Activated CD4-positive, alpha-beta T cell treated with anti-CD3 and anti-CD28 coated beads for 36 hours (primary cell): ENCODE measurements around the gene PTPN18. TPM values are rescaled to one million over a fixed set of nuclear protein-coding genes. Genes with fewer than 3 reads are reported as not detected.

Experiments used
- ATAC-seq: fragments of 200-7000 bp; cut with Tn5 transposase; one replicate; pipeline ENCODE4 v1.10.0; 2021; ENCODE audit warnings: mild to moderate bottlenecking, moderate library complexity
- CTCF ChIA-PET: fragments of 350-600 bp; sonication (Branson Sonifier 250); formaldehyde crosslinking; loops from one replicate; lab custom pipeline; 2021; ENCODE audit warnings: antibody characterized with exemption; lab: Charles Lee
- POLR2A ChIA-PET: fragments of 350-600 bp; sonication (Branson Sonifier 250); formaldehyde crosslinking; loops from one replicate; lab custom pipeline; 2021; ENCODE audit warnings: antibody characterized with exemption, inconsistent platforms; lab: Charles Lee
- DNase-seq: peaks from one replicate; pipeline ENCODE4 v3.0.0-alpha.2; 2020
- H3K27ac Mint-ChIP-seq: one replicate; pipeline ENCODE4 v1.8.0; 2021; ENCODE audit warnings: mixed read lengths
- H3K27me3 Mint-ChIP-seq: one replicate; pipeline ENCODE4 v1.8.0; 2021; ENCODE audit warnings: mixed read lengths
- H3K36me3 Mint-ChIP-seq: one replicate; pipeline ENCODE4 v1.8.0; 2021; ENCODE audit warnings: low read depth, mixed read lengths
- H3K4me1 Mint-ChIP-seq: one replicate; pipeline ENCODE4 v1.8.0; 2021; ENCODE audit warnings: mixed read lengths
- H3K4me3 Mint-ChIP-seq: one replicate; pipeline ENCODE4 v1.8.0; 2021; ENCODE audit warnings: mild to moderate bottlenecking, moderate library complexity, mixed read lengths
- H3K9me3 Mint-ChIP-seq: one replicate; pipeline ENCODE4 v1.8.0; 2021; ENCODE audit warnings: low read depth, mixed read lengths
- intact Hi-C, 2 experiments: fragments of 100-400 bp; cut with DNase I in 1 of 2; cut with micrococcal nuclease in 1 of 2; formaldehyde crosslinking; loops; one replicate each; pipeline versions ENCODE4 v1.14.2 to v1.15.1; 2022 to 2024; cut with DNase I, micrococcal nuclease
- total RNA-seq, 2 experiments: library from RNA; stranded (reverse); gene quantifications; one replicate each; pipeline ENCODE4 v1.2.3, GENCODE V29; 2021

Gene PTPN18
- total RNA-seq, 2 experiments from 2014 or later = 41.6 to 49.3 TPM

DNA sequence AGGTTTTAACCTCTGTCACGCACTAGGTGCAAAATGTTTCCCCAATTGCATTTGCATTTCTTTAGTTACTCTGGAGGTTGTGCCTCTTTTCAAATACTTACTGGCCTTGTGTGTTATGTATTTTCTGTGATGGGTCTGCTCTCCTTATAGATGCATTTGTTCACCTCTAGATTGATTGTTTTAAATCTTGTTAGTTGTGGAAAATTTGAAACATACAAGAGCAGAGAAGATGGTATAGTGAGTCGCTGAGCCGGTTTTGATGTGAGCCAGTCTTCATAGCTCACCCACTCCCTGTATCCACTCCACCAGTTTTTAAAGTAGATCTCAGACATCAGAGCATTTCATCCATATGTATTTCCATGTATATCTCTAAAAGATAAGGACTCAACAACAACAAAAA is 6.7 kb upstream of the PTPN18 start:
- Mint-ChIP-seq H3K4me3 (no peak overlapping the region), H3K27ac (no peak overlapping the region), H3K27me3 (no peaks in the 10 kb centered on the region), H3K36me3 (peaks cover 56% of the 10 kb centered on the region), H3K9me3 (no peaks in the 10 kb centered on the region), H3K4me1 (peaks cover 27% of the 10 kb centered on the region)
- peak; percentile 59 for ATAC-seq
- POLR2A ChIA-PET = no interaction called here
- intact Hi-C loops = loop anchor here in 1 of 2 experiments (10.0 kb wide), 1 partner anchor 476 kb away; no protein-coding TSS in a partner anchor
- DNase-seq = no peak
- CTCF ChIA-PET = interaction anchor here (1.0 kb wide), 1 partner anchor 24 kb away, joined by 4 read pairs; no protein-coding TSS in a partner anchor

DNA sequence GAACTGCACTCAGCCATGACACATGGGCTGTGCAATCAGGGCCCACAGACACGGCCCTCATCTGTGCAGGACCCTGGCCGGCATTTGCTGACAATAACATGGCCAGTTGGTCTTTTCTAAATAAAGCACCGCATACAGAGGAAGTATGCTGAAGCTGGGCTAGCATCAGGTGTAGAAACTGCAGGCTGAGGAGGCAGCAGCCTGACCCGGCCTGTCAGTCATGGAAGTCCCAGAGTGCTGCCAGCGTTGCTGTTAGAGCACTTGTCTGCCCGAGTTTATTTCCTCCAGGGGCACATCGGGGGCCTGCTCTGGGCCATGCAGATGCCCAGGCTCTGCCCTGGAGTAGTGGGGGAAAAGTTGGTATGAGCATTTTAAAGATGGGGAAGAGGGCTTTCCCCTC is 4.1 kb upstream of the PTPN18 start:
- intact Hi-C loops = no loop called here
- POLR2A ChIA-PET = no interaction called here
- Mint-ChIP-seq H3K27me3 (no peaks in the 10 kb centered on the region), H3K4me1 (peaks cover 18% of the 10 kb centered on the region), H3K4me3 (no peak overlapping the region), H3K27ac (no peak overlapping the region), H3K9me3 (no peaks in the 10 kb centered on the region), H3K36me3 (peaks cover 34% of the 10 kb centered on the region)
- DNase-seq (no peak), ATAC-seq (no peak)
- CTCF ChIA-PET = interaction anchor here (1.0 to 1.1 kb wide), 2 partner anchors 21 to 39 kb away, joined by 3 read pairs; no protein-coding TSS in a partner anchor

DNA sequence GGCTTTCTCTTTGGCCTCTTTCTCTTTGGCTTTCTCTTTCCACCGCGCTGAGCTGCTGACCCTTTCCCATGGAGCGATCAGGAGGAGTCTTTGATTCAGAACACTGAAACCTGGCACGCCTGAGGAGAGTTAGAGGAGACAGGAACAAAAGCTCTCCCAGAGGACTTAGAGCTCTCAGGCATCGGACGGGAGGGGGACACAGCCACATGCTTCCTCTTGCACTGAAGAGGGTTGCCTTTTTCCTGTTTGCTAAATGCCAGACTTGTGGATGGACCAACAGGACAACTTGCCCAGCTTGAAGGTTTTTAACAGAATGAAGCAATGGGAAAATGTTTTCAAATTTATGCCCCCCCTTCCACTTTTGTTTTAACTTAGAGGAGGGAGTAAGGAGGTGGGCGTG is 3.6 kb upstream of the PTPN18 start:
- H3K27ac Mint-ChIP-seq = no peak overlapping the region
- no peak for ATAC-seq
- intact Hi-C loops = no loop called here
- ChIA-PET CTCF (interaction anchor here (1.0 to 1.1 kb wide), 2 partner anchors 21 to 39 kb away, joined by 3 read pairs; no protein-coding TSS in a partner anchor), POLR2A (no interaction called here)
- H3K4me1 Mint-ChIP-seq = peaks cover 17% of the 10 kb centered on the region
- H3K27me3 Mint-ChIP-seq = no peaks in the 10 kb centered on the region
- no peak overlapping the region for H3K4me3 Mint-ChIP-seq
- H3K36me3 Mint-ChIP-seq = peaks cover 29% of the 10 kb centered on the region
- no peaks in the 10 kb centered on the region for H3K9me3 Mint-ChIP-seq
- DNase-seq = no peak

DNA sequence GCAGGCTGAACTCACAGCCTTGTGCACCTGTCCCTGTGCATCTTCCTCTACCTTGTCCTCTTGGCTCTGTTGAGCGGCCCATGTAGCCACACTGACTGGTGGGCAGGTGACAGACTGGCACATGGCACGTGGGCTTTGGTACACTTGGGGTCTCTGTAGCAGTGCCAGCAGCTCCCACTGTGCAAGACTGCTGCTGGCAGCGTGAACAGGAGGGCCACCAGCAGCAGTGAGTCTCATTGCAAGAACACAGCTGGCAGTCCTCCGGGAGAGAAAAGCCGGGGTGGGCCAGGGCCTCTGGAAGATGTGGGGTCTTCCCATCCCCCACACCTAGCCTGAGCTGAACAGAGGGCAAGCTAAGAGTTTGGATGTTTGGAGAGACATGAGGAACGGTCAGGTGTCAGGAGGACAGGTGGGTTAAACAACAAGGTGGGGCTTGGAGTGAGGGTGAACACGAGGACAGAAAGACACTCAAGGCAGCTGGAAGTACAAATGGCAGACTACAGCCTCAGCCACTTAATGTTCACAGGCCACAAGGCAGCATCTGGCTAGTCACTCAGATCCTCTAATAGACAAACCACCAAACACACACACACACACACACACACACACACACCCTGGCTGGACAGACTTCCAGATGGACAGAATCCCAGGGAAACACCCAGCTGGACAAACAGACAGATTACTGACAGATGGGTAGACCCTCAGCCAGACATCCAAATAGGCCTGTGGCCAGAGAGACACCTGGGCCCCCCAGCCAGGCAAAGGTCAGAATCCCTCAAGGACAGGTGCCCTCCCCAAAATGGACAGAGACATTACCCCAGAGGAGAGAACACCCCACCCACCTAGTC is 2.3 kb upstream of the PTPN18 start:
- H3K4me3 Mint-ChIP-seq = no peak overlapping the region
- intact Hi-C loops = loop anchor here in 1 of 2 experiments (1.0 kb wide), 1 partner anchor 25 kb away; no protein-coding TSS in a partner anchor
- H3K9me3 Mint-ChIP-seq = no peaks in the 10 kb centered on the region
- DNase-seq (no peak), ATAC-seq (no peak)
- peaks cover 17% of the 10 kb centered on the region for H3K36me3 Mint-ChIP-seq
- ChIA-PET CTCF (interaction anchor here (0.6 to 1.5 kb wide), 4 partner anchors 13 to 41 kb away, joined by 3 to 5 read pairs (median 4); no protein-coding TSS in a partner anchor), POLR2A (interaction anchor here (1.1 to 1.2 kb wide), 2 partner anchors 10 to 11 kb away, joined by 3 to 4 read pairs; partner anchors contain the start of gene IMP4)
- H3K4me1 Mint-ChIP-seq = peaks cover 15% of the 10 kb centered on the region
- no peak overlapping the region for H3K27ac Mint-ChIP-seq
- H3K27me3 Mint-ChIP-seq = no peaks in the 10 kb centered on the region

DNA sequence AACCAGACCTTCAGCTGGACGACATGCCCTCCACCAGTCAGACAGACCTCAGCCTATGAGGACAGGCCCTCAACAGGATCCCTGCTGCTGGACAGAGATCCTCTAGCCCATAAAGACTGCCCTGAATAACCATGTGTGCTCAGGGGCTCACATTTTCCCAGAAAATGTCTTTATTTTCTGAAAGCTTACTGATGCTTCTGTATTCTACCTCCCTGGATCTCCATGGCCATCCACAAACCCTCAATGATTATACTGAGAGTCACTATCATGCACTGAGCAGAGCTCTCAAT is 1.8 kb upstream of the PTPN18 start:
- ATAC-seq (no peak), DNase-seq (no peak)
- peaks cover 13% of the 10 kb centered on the region for H3K4me1 Mint-ChIP-seq
- intact Hi-C loops = loop anchor here in 1 of 2 experiments (1.0 kb wide), 1 partner anchor 24 kb away; no protein-coding TSS in a partner anchor
- ChIA-PET POLR2A (interaction anchor here (1.1 to 1.2 kb wide), 2 partner anchors 10 to 11 kb away, joined by 3 to 4 read pairs; partner anchors contain the start of gene IMP4), CTCF (interaction anchor here (0.6 to 1.5 kb wide), 3 partner anchors 13 to 42 kb away, joined by 3 to 5 read pairs (median 4); no protein-coding TSS in a partner anchor)
- no peak overlapping the region for H3K27ac Mint-ChIP-seq
- H3K9me3 Mint-ChIP-seq = no peaks in the 10 kb centered on the region
- H3K27me3 Mint-ChIP-seq = no peaks in the 10 kb centered on the region
- peak overlapping the region; percentile 1 for H3K4me3 Mint-ChIP-seq
- H3K36me3 Mint-ChIP-seq = peaks cover 13% of the 10 kb centered on the region

DNA sequence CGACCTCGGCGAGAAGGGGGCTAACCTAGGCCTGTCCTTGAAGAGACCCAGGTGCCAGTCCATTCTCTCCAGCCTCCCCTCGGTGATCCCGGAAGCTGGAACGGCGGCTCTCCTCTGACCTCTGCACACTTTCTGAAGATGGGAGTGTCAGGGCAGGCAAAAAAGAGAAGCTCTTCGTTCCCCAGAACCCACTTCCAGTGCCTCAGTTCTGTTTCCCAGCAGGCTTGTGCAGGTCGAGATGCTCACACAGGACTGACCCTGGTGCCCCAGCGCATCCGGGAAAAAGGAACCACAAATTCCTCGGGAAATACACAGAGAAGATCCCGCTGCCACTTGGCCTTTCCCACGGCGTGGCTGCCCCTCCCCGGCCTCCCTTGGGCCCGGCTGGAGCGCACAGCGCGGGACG is 681 bp upstream of the PTPN18 start:
- no peak for DNase-seq
- H3K36me3 Mint-ChIP-seq = peaks cover 12% of the 10 kb centered on the region
- peak overlapping the region; percentile 43 for H3K27ac Mint-ChIP-seq
- H3K4me1 Mint-ChIP-seq = peaks cover 8% of the 10 kb centered on the region
- ChIA-PET CTCF (interaction anchor here (1.3 to 1.5 kb wide), 3 partner anchors 18 to 43 kb away, joined by 3 to 4 read pairs (median 3); no protein-coding TSS in a partner anchor), POLR2A (no interaction called here)
- no peak for ATAC-seq
- H3K27me3 Mint-ChIP-seq = no peaks in the 10 kb centered on the region
- H3K9me3 Mint-ChIP-seq = no peaks in the 10 kb centered on the region
- H3K4me3 Mint-ChIP-seq = peak overlapping the region; percentile 67
- intact Hi-C loops = loop anchor here in 1 of 2 experiments (1.0 kb wide), 1 partner anchor 13 kb away; the partner anchor contains the start of gene IMP4

DNA sequence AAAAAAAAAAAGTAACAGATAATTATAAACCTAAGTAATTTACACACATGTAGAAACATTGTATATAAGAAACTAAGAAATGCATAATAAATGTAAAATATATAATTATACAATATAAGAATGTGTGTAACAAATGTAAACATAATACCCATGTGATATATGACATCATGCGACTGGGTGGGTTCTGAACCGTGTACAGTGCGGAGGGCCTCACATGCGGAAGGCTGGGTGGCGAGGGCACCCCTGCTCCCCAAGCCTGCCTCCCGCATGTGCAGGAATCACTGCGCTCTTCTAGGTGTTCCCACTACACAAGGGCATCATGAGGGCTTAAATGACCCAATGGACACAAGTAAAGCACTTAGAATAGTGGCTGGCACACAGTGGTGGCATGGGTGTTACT is 2.0 kb downstream of the PTPN18 start:
- Mint-ChIP-seq H3K27ac (no peak overlapping the region), H3K4me1 (peaks cover 8% of the 10 kb centered on the region), H3K4me3 (no peak overlapping the region), H3K9me3 (peaks cover 2% of the 10 kb centered on the region), H3K36me3 (peaks cover 7% of the 10 kb centered on the region), H3K27me3 (no peaks in the 10 kb centered on the region)
- intact Hi-C loops = no loop called here
- POLR2A ChIA-PET = no interaction called here
- CTCF ChIA-PET = no interaction called here
- no peak for DNase-seq
- no peak for ATAC-seq

DNA sequence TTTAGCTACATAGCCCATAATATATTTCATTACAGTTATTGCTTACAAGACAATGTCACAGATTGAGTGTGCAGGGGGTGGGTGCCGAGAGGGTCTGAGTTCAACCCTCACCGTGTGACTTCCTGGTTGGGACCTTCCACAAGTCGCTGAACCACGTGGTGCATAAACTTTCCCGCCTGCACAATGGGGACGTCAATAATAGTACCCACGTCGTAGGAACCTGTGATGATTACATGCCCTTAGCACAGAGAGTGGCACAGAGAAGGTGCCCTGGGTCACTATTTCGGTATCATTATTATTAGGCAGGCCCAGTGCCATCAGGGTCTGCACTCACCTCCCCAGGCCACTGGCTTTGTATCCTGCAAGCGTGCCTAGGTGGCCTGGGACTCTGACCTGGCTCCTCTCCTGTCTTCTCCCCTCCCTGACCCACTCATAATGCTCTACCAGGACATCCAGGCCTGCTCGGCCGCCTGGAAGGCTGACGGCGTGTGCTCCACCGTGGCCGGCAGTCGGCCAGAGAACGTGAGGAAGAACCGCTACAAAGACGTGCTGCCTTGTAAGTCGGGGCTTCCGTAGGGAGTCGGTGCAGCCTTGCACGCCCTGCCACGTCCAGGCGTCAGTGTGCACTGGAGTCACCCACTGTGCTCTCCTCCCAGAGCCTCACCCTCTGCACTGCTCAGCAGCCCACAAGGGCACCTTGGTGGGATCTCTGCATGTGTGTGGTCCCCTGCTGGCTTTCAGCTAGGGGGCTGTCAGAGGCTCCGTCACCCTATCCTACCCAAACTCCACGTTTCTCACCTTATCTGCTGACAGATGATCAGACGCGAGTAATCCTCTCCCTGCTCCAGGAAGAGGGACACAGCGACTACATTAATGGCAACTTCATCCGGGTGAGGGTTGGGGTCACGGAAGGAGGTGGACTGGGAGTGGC is 2.8 kb downstream of the PTPN18 start:
- POLR2A ChIA-PET = interaction anchor here (0.6 kb wide), 1 partner anchor 173 kb away, joined by 3 read pairs; no protein-coding TSS in a partner anchor

DNA sequence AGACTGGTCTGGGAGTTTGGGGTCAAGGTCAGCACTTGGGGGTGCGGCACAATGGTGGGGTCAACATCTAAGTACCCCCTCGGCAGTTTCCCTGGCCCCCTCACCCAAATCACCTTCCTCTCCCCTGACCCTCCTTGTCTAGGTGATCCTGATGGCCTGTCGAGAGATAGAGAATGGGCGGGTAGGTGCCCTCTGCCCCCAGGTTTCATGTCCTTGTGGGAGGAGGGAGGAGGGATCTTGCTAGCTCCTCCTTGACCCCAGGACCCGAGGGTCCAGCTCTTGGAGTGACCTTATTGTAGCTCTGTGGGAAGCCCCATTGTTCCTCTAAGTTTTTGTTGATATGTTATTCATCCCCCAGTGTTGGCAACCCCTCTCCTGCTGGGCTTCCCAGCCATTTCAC is 3.6 kb downstream of the PTPN18 start:
- no peak for ATAC-seq
- intact Hi-C loops = no loop called here
- Mint-ChIP-seq H3K27me3 (no peaks in the 10 kb centered on the region), H3K9me3 (peaks cover 2% of the 10 kb centered on the region), H3K4me1 (peaks cover 6% of the 10 kb centered on the region), H3K4me3 (no peak overlapping the region), H3K27ac (no peak overlapping the region), H3K36me3 (peaks cover 6% of the 10 kb centered on the region)
- ChIA-PET CTCF (no interaction called here), POLR2A (no interaction called here)
- no peak for DNase-seq

More for the DNA sequence above, 2.8 kb downstream of the PTPN18 start:
- H3K27me3 Mint-ChIP-seq = no peaks in the 10 kb centered on the region
- H3K27ac Mint-ChIP-seq = no peak overlapping the region
- ATAC-seq (no peak), DNase-seq (no peak)
- intact Hi-C loops = no loop called here
- peaks cover 8% of the 10 kb centered on the region for H3K4me1 Mint-ChIP-seq
- CTCF ChIA-PET = no interaction called here
- peaks cover 6% of the 10 kb centered on the region for H3K36me3 Mint-ChIP-seq
- H3K4me3 Mint-ChIP-seq = no peak overlapping the region
- peaks cover 2% of the 10 kb centered on the region for H3K9me3 Mint-ChIP-seq

DNA sequence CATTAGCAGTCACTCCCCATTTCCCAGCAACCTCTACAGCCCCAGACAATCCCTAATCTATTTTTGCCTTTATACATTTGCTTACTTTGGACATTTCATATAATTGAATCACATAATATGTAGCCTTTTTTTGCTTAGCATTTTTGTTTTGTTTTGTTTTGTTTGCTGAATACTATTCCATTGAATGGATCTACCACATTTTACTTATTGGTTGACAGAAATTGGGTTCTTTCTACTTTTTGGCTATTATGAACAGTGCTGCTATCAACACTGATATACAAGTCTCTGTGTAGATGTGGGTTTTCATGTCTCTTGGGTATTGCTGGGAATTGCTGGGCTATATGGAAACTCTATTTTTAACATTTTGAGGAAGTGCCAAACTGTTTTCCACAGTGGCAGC is 7.6 kb downstream of the PTPN18 start:
- ChIA-PET CTCF (no interaction called here), POLR2A (no interaction called here)
- Mint-ChIP-seq H3K27me3 (no peaks in the 10 kb centered on the region), H3K4me1 (no peaks in the 10 kb centered on the region), H3K4me3 (no peak overlapping the region), H3K36me3 (peaks cover 6% of the 10 kb centered on the region), H3K27ac (no peak overlapping the region), H3K9me3 (peaks cover 2% of the 10 kb centered on the region)
- intact Hi-C loops = no loop called here
- no peak for ATAC-seq
- DNase-seq = no peak

DNA sequence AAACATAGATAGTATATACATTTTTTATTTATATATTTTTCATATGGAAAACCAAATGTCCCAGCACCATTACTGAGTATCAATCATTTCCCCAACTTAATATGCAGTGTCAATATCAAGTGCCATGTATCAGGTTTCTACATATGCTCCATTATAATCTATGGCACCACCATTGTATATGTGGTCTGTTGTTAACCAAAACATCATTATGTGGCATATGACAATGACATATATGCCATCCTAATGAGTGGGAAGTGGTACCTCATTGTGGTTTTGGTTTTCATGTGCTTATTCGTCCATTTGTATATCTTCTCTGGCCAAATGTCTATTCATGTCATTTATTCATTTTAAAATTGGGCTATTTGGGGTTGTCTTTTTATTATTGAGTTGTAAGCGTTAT is 9.2 kb downstream of the PTPN18 start:
- Mint-ChIP-seq H3K4me3 (no peak overlapping the region), H3K27me3 (no peaks in the 10 kb centered on the region), H3K4me1 (peaks cover 6% of the 10 kb centered on the region), H3K27ac (no peak overlapping the region), H3K9me3 (peaks cover 2% of the 10 kb centered on the region), H3K36me3 (peaks cover 5% of the 10 kb centered on the region)
- DNase-seq = no peak
- intact Hi-C loops = no loop called here
- ChIA-PET POLR2A (no interaction called here), CTCF (no interaction called here)
- ATAC-seq = no peak
